SK-N-SH (cell line): Measurements from ENCODE around the gene DEGS2. TPM values are rescaled to one million over a fixed set of nuclear protein-coding genes. Genes with fewer than 3 reads are reported as not detected.

Experiments used
- CTCF ChIA-PET: fragments of 300-600, 350-600 bp; formaldehyde crosslinking; extraction: SDS; loops from one replicate; lab custom pipeline; 2021; lab: Yijun Ruan, JAX
- POLR2A ChIA-PET: fragments of 350-600 bp; sonication (Branson Sonifier 250); formaldehyde crosslinking; extraction: SDS; loops from one replicate; lab custom pipeline; 2020; ENCODE audit warnings: antibody characterized with exemption, inconsistent platforms; lab: Yijun Ruan, JAX
- DNase-seq: peaks from one replicate; pipeline ENCODE4 v3.0.0; 2012
- H2AFZ ChIP-seq: fragments of 200-600 bp; sonication (generic); 2 replicates; pipeline ENCODE4 v1.8.1; 2016; ENCODE audit warnings: antibody characterized with exemption, mild to moderate bottlenecking, low read depth
- H3F3A ChIP-seq: fragments of 200-600 bp; sonication (generic); replicated peaks from 2 replicates; pipeline ENCODE3; 2016; ENCODE audit warnings: antibody characterized with exemption, mild to moderate bottlenecking; ENCODE audit not compliant: insufficient read depth
- H3K27ac ChIP-seq, 2 experiments: fragments of 200-500 bp in 1 of 2; fragments of 200-600 bp in 1 of 2; sonication (Bioruptor generic) in 1 of 2; sonication (generic), shearing (Covaris generic) in 1 of 2; 2 replicates each; pipeline versions ENCODE4 v1.5.1 to v1.6.1; 2014 to 2016; ENCODE audit warnings: low read depth in 2 of 2, inconsistent platforms in 1 of 2, low read length in 1 of 2, mild to moderate bottlenecking in 1 of 2, mixed read lengths in 1 of 2
- H3K27me3 ChIP-seq: fragments of 200-600 bp; sonication (generic), shearing (Covaris generic); 2 replicates; pipeline ENCODE4 v1.6.1; 2016; ENCODE audit warnings: mixed run types; ENCODE audit not compliant: insufficient read depth
- H3K36me3 ChIP-seq, 2 experiments: fragments of 200-500 bp in 1 of 2; fragments of 200-600 bp in 1 of 2; sonication (Bioruptor generic) in 1 of 2; sonication (generic) in 1 of 2; replicated peaks in 1 of 2; 2 replicates each; pipeline versions ENCODE3 to v1.5.1; 2014 to 2016; ENCODE audit warnings: low read length in 1 of 2, mild to moderate bottlenecking in 1 of 2; ENCODE audit not compliant: insufficient read depth in 2 of 2, control insufficient read depth in 1 of 2
- H3K4me1 ChIP-seq, 2 experiments: fragments of 200-500 bp in 1 of 2; fragments of 200-600 bp in 1 of 2; sonication (Bioruptor generic) in 1 of 2; sonication (generic), shearing (Covaris generic) in 1 of 2; 2 replicates each; pipeline versions ENCODE4 v1.5.1 to v1.6.1; 2014 to 2016; ENCODE audit warnings: low read depth in 1 of 2, low read length in 1 of 2, mixed run types in 1 of 2; ENCODE audit not compliant: insufficient read depth in 2 of 2, control insufficient read depth in 1 of 2
- H3K4me2 ChIP-seq: fragments of 200-600 bp; sonication (generic), shearing (Covaris generic); 2 replicates; pipeline ENCODE4 v1.6.1; 2017; ENCODE audit warnings: mixed run types
- H3K4me3 ChIP-seq, 2 experiments: fragments of 200-500 bp in 1 of 2; fragments of 200-600 bp in 1 of 2; sonication (Bioruptor generic) in 1 of 2; sonication (generic), shearing (Covaris generic) in 1 of 2; 2 replicates each; pipeline versions ENCODE4 v1.5.1 to v1.8.1; 2014 to 2016; ENCODE audit warnings: low read depth in 2 of 2, inconsistent platforms in 1 of 2, low read length in 1 of 2, mild to moderate bottlenecking in 1 of 2, mixed read lengths in 1 of 2, moderate library complexity in 1 of 2
- H3K79me2 ChIP-seq: fragments of 200-600 bp; sonication (generic); 2 replicates; pipeline ENCODE4 v1.8.1; 2017; ENCODE audit warnings: mild to moderate bottlenecking; ENCODE audit not compliant: insufficient read depth
- H3K9ac ChIP-seq: fragments of 200-600 bp; sonication (generic); 2 replicates; pipeline ENCODE4 v1.6.1; 2017; ENCODE audit warnings: mixed run types
- H3K9me2 ChIP-seq: fragments of 200-600 bp; sonication (generic); 2 replicates; pipeline ENCODE4 v1.6.1; 2017; ENCODE audit warnings: mixed run types
- H3K9me3 ChIP-seq: fragments of 200-600 bp; sonication (generic); 2 replicates; pipeline ENCODE4 v1.6.1; 2017; ENCODE audit warnings: mixed run types, mild to moderate bottlenecking, moderate library complexity
- H4K20me1 ChIP-seq: fragments of 200-600 bp; sonication (generic); 2 replicates; pipeline ENCODE4 v1.6.1; 2017; ENCODE audit warnings: mild to moderate bottlenecking, mixed run types; ENCODE audit not compliant: insufficient read depth
- ELF1 ChIP-seq: IDR thresholded peaks from 2 replicates; pipeline ENCODE4 v1.4.0; 2012
- FOXJ3 ChIP-seq: sonication (generic); formaldehyde crosslinking; IDR thresholded peaks from 2 replicates; pipeline ENCODE4 v1.5.1; 2020; ENCODE audit warnings: mild to moderate bottlenecking, missing genetic modification reagents
- FOXM1 ChIP-seq: IDR thresholded peaks from 2 replicates; pipeline ENCODE4 v1.4.0; 2012; ENCODE audit warnings: low read depth, mild to moderate bottlenecking
- GABPA ChIP-seq: IDR thresholded peaks from 2 replicates; pipeline ENCODE4 v1.4.0; 2012; ENCODE audit warnings: low read depth, mild to moderate bottlenecking
- GATA2 ChIP-seq: sonication (generic); formaldehyde crosslinking; IDR thresholded peaks from 2 replicates; pipeline ENCODE4 v1.5.0; 2020; ENCODE audit warnings: mild to moderate bottlenecking, missing genetic modification reagents
- MEF2A ChIP-seq: IDR thresholded peaks from 2 replicates; pipeline ENCODE4 v1.4.0; 2012; ENCODE audit warnings: low read depth, borderline replicate concordance
- RCOR1 ChIP-seq: fragments of 150-350 bp; IDR thresholded peaks from 2 replicates; pipeline ENCODE4 v1.6.1; 2017; ENCODE audit warnings: antibody characterized with exemption, low read length
- RFX5 ChIP-seq: IDR thresholded peaks from 2 replicates; pipeline ENCODE4 v1.6.1; 2012; ENCODE audit warnings: mild to moderate bottlenecking, improper control_type of control experiment, low read length
- RXRA ChIP-seq: IDR thresholded peaks from 2 replicates; pipeline ENCODE4 v1.4.0; 2012; ENCODE audit warnings: low read depth, mild to moderate bottlenecking, borderline replicate concordance
- SIN3A ChIP-seq: IDR thresholded peaks from 2 replicates; pipeline ENCODE4 v1.6.1; 2012; ENCODE audit warnings: low read depth, mild to moderate bottlenecking, low read length, moderate library complexity, borderline replicate concordance
- SMC3 ChIP-seq: IDR thresholded peaks from 2 replicates; pipeline ENCODE4 v1.6.1; 2012; ENCODE audit warnings: low read depth, low read length, improper control_type of control experiment
- TAF1 ChIP-seq: IDR thresholded peaks from 2 replicates; pipeline ENCODE4 v1.6.1; 2012; ENCODE audit warnings: low read depth, mild to moderate bottlenecking, low read length, moderate library complexity, borderline replicate concordance
- TCF12 ChIP-seq: IDR thresholded peaks from 2 replicates; pipeline ENCODE4 v1.4.0; 2012
- TEAD4 ChIP-seq: IDR thresholded peaks from 2 replicates; pipeline ENCODE4 v1.4.0; 2012; ENCODE audit warnings: mild to moderate bottlenecking, borderline replicate concordance; ENCODE audit not compliant: insufficient read depth
- WGBS: methylation state at CpG from one replicate; pipeline ENCODE4 v1.1.6; 2017; ENCODE audit warnings: low lambda C conversion rate; 5-methylcytosine and 5-hydroxymethylcytosine counted together
- polyA plus RNA-seq, 3 experiments: library from polyadenylated mRNA; depleted of rRNA; stranded (reverse); fragments of >200 nt; gene quantifications; 2 replicates each; pipeline ENCODE4 v1.2.3, GENCODE V29; 2012
- TF ChIP-seq, protein P1 (sequence below): IDR thresholded peaks from 2 replicates; pipeline ENCODE4 v1.4.0; 2012; ENCODE audit warnings: low read depth, borderline replicate concordance
- TF ChIP-seq, protein P2 (sequence below): IDR thresholded peaks from 2 replicates; pipeline ENCODE4; 2012
- TF ChIP-seq, protein P3 (sequence below): fragments of 150-350 bp; IDR thresholded peaks from 2 replicates; pipeline ENCODE4 v1.6.1; 2016; ENCODE audit warnings: mild to moderate bottlenecking, low read depth, low read length
- TF ChIP-seq, protein P4 (sequence below): fragments of 200-600 bp; sonication (generic); IDR thresholded peaks from 2 replicates; pipeline ENCODE4 v1.6.1; 2017; ENCODE audit warnings: antibody characterized with exemption, mild to moderate bottlenecking, moderate library complexity

The DEGS2 gene
- polyA plus RNA-seq, 1 of the 3 experiments (the other 2 are of a cell fraction), result 0.02 TPM

DNA sequence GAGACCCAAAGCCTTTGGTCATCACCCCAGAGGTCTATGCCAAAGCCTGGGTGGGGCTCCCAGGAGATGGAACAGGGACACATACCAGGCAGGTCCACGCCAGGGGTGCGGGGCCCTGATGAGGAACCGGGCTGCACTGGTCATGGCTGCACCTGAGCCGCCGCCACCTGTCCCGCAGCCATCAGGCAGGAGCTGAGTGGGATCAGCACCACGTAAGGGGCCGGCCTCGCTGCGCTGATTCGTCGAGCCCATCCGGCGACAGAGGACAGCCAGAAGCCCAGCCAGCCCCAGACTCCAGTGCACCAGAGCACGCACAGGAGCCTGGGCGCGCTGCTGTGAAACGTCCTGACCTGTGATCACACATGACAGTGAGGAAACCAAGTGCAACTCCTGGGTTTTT lies 15.9 kb downstream of the DEGS2 start:
- Histone ChIP-seq H4K20me1 (no peaks in the 10 kb centered on the region), H3K9ac (no peak overlapping the region), H3K27ac (peak overlapping the region in 1 of 2 experiments; percentile 96; a peak in 2 of 4 replicates), H3K4me2 (no peak overlapping the region), H2AFZ (no peak overlapping the region), H3K79me2 (no peaks in the 10 kb centered on the region), H3K9me3 (no peaks in the 10 kb centered on the region), H3K27me3 (no peaks in the 10 kb centered on the region), H3K4me1 (peaks cover 0 to 44% of the 10 kb centered on the region in 2 experiments; a peak in 1 of 4 replicates), H3K9me2 (no peaks in the 10 kb centered on the region), H3K36me3 (peaks cover 0 to 2% of the 10 kb centered on the region in 2 experiments), H3F3A (no peaks in the 10 kb centered on the region), H3K4me3 (no peak overlapping the region)
- POLR2A ChIA-PET, result interaction anchor here (2.4 to 2.6 kb wide), 2 partner anchors 11 to 13 kb away, joined by 10 to 18 read pairs; no protein-coding TSS in a partner anchor
- DNase-seq, result no peak
- 99% methylated on average over 8 of the region's 18 CpGs for WGBS
- TF ChIP-seq, protein P1, sequence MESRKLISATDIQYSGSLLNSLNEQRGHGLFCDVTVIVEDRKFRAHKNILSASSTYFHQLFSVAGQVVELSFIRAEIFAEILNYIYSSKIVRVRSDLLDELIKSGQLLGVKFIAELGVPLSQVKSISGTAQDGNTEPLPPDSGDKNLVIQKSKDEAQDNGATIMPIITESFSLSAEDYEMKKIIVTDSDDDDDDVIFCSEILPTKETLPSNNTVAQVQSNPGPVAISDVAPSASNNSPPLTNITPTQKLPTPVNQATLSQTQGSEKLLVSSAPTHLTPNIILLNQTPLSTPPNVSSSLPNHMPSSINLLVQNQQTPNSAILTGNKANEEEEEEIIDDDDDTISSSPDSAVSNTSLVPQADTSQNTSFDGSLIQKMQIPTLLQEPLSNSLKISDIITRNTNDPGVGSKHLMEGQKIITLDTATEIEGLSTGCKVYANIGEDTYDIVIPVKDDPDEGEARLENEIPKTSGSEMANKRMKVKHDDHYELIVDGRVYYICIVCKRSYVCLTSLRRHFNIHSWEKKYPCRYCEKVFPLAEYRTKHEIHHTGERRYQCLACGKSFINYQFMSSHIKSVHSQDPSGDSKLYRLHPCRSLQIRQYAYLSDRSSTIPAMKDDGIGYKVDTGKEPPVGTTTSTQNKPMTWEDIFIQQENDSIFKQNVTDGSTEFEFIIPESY, result no peak
- no peak for TF ChIP-seq TEAD4
- TF ChIP-seq TCF12, result no peak
- TF ChIP-seq, protein P2, sequence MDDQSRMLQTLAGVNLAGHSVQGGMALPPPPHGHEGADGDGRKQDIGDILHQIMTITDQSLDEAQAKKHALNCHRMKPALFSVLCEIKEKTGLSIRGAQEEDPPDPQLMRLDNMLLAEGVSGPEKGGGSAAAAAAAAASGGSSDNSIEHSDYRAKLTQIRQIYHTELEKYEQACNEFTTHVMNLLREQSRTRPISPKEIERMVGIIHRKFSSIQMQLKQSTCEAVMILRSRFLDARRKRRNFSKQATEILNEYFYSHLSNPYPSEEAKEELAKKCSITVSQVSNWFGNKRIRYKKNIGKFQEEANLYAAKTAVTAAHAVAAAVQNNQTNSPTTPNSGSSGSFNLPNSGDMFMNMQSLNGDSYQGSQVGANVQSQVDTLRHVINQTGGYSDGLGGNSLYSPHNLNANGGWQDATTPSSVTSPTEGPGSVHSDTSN, result no peak
- no peak for TF ChIP-seq FOXM1
- no peak for TF ChIP-seq SIN3A
- TF ChIP-seq FOXJ3, result no peak
- no peak for TF ChIP-seq RCOR1
- TF ChIP-seq RXRA, result no peak
- TF ChIP-seq SMC3, result no peak
- CTCF ChIA-PET, result interaction anchor here (0.6 to 7.2 kb wide), 6 partner anchors 8 to 160 kb away, joined by 3 to 38 read pairs (median 12); no protein-coding TSS in a partner anchor

DNA sequence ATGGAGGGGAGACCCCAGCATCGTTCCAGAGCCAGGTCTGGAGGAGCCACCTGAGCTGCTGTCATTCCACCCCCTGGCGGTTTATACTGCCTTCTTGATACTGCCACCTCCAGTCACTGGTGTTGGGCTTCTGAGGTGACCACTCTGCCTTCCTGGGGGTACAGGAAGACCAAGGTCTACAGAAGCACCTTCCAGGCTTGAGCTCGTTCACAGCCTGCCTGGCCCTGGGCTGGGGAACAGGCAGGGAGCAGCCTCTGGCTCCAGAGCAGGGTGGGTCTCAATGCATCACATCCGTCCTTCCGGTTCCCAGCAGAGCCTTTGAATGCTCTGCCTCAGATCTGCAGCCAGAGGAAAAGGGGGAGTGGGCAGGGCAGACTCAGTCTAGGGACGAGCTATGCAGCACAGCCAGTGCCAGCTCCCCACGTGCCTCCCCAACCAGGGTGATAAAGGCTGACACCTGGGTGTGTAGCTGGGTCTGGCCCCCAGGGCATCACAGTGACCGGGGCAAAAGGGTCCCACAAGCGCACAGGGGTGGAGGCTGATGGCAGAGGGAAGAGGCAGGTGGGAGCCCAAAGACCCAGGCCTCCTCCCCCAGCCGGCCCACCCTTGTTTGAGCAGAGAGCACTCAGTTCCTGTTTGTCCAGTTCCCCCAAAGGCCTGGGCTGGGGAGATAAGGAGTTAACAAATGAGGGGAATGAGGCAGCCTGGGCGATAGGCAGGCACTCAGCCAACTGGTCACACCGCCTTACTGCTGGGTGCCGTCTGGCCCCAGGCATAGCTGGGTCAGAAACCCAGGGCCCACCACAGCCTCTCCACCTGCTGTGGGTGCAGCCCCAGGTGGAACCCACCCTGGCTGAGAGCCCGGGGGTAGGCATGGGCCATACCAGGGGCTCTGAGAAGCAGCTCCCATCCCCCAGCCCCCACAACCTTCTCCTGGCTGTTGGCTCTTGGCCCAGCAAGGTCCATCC lies 17.1 kb downstream of the DEGS2 start:
- ChIA-PET CTCF (interaction anchor here (0.9 to 7.2 kb wide), 13 partner anchors 9 to 161 kb away, joined by 3 to 38 read pairs (median 7); partner anchors contain the start of gene DEGS2), POLR2A (interaction anchor here (0.6 to 2.6 kb wide), 9 partner anchors 9 to 171 kb away, joined by 3 to 18 read pairs (median 4); no protein-coding TSS in a partner anchor)
- H3K27ac ChIP-seq, result peak overlapping the region in 1 of 2 experiments; percentile 96; a peak in 2 of 4 replicates
- no peaks in the 10 kb centered on the region for H3K9me3 ChIP-seq
- no peak overlapping the region for H3K9ac ChIP-seq
- DNase-seq, result peak; percentile 93
- no peaks in the 10 kb centered on the region for H3F3A ChIP-seq
- H3K4me1 ChIP-seq, result peaks cover 0 to 44% of the 10 kb centered on the region in 2 experiments; a peak in 1 of 4 replicates
- no peaks in the 10 kb centered on the region for H3K27me3 ChIP-seq
- H3K9me2 ChIP-seq, result no peaks in the 10 kb centered on the region
- no peaks in the 10 kb centered on the region for H3K79me2 ChIP-seq
- H3K4me2 ChIP-seq, result no peak overlapping the region
- peaks cover 0 to 4% of the 10 kb centered on the region in 2 experiments for H3K36me3 ChIP-seq
- H3K4me3 ChIP-seq, result no peak overlapping the region
- 68% methylated on average over 10 of the region's 14 CpGs for WGBS
- H4K20me1 ChIP-seq, result no peaks in the 10 kb centered on the region
- no peak overlapping the region for H2AFZ ChIP-seq
- TF ChIP-seq TAF1 (no peak), MEF2A (no peak), ELF1 (no peak), GATA2 (CRISPR knock-in tag) (peak; percentile 94), RFX5 (no peak), GABPA (no peak)
- TF ChIP-seq, protein P3, sequence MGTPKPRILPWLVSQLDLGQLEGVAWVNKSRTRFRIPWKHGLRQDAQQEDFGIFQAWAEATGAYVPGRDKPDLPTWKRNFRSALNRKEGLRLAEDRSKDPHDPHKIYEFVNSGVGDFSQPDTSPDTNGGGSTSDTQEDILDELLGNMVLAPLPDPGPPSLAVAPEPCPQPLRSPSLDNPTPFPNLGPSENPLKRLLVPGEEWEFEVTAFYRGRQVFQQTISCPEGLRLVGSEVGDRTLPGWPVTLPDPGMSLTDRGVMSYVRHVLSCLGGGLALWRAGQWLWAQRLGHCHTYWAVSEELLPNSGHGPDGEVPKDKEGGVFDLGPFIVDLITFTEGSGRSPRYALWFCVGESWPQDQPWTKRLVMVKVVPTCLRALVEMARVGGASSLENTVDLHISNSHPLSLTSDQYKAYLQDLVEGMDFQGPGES, result no peak
- TF ChIP-seq, protein P4, sequence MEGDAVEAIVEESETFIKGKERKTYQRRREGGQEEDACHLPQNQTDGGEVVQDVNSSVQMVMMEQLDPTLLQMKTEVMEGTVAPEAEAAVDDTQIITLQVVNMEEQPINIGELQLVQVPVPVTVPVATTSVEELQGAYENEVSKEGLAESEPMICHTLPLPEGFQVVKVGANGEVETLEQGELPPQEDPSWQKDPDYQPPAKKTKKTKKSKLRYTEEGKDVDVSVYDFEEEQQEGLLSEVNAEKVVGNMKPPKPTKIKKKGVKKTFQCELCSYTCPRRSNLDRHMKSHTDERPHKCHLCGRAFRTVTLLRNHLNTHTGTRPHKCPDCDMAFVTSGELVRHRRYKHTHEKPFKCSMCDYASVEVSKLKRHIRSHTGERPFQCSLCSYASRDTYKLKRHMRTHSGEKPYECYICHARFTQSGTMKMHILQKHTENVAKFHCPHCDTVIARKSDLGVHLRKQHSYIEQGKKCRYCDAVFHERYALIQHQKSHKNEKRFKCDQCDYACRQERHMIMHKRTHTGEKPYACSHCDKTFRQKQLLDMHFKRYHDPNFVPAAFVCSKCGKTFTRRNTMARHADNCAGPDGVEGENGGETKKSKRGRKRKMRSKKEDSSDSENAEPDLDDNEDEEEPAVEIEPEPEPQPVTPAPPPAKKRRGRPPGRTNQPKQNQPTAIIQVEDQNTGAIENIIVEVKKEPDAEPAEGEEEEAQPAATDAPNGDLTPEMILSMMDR, result no peak
